A172 (cell line): ENCODE measurements around the gene SS18L1. TPM values are rescaled to one million over a fixed set of nuclear protein-coding genes. Genes with fewer than 3 reads are reported as not detected.

Experiments used
- DNase-seq: peaks from one replicate; pipeline ENCODE4 v3.0.0-alpha.2; 2015; ENCODE audit warnings: low spot score
- total RNA-seq: library from RNA; depleted of rRNA; stranded (reverse); fragments of >200 nt; shearing (Covaris generic); gene quantifications from 2 replicates; pipeline ENCODE4 v1.2.3, GENCODE V29; 2014; rRNA removed

Gene SS18L1
- total RNA-seq, 1 experiment from 2014 or later: 8.5 TPM

DNA sequence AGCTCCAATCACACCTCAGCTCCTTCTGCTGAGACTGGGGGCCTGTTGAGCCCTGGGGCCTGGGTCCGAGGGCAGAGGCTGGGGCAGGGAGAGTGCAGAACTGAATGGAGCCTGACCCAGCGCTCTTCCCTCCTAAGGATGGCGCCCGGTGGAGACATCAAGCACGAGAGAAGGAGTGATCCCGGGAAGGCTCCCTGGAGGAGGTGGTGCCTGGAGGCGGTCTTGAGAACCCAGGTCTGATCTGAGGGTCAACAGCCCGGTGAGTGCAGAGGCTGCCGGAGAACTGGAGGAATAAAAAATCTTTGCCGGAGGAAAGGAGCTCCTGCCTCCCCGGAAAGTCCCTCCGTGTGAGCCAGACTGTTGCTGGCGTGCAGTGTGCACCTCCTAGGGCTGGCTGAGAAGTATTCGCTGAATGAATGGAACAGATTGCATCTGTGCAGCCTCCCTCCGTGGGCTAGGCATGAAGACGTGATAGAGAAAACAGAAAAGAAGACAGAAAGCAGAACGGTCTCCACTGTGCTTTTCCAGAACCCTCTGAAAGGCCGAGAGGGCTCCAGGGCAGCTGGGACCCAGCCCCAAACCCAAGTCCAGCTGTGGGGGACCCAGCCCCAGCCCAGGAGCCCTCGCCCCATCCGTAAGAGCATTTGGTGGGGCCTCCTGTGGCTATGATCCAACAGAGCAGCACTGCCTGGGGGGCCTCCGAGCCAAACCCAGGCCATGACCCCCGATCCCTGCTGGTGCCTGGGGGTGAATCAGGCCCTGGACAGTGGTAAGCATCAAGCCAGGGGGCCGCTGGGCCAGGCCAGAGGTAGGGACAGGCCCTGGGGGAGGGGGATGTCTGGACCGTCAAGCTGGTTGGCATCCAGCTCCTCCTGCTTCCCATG is 83.4 kb downstream of the SS18L1 start:
- no peak for DNase-seq

DNA sequence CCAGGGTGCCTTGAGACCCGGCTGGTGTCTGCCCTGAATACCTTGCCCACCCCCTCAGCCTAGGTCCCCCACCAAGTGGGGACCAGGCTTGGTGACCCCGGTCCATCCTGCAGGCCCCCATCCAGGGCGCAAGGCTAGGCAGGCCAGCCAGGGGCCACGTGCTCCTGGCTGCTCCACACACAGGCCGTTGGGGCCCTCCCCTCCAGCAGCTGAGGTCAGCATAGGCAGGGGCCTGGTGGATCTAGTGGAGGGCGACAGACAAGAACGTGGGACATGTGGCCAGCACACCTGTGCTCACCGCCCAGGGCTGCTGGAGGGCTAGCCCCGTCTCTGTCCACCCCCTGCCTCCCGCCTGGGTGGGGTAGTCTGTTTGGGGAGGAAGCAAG is 84.0 kb downstream of the SS18L1 start:
- DNase-seq: no peak

DNA sequence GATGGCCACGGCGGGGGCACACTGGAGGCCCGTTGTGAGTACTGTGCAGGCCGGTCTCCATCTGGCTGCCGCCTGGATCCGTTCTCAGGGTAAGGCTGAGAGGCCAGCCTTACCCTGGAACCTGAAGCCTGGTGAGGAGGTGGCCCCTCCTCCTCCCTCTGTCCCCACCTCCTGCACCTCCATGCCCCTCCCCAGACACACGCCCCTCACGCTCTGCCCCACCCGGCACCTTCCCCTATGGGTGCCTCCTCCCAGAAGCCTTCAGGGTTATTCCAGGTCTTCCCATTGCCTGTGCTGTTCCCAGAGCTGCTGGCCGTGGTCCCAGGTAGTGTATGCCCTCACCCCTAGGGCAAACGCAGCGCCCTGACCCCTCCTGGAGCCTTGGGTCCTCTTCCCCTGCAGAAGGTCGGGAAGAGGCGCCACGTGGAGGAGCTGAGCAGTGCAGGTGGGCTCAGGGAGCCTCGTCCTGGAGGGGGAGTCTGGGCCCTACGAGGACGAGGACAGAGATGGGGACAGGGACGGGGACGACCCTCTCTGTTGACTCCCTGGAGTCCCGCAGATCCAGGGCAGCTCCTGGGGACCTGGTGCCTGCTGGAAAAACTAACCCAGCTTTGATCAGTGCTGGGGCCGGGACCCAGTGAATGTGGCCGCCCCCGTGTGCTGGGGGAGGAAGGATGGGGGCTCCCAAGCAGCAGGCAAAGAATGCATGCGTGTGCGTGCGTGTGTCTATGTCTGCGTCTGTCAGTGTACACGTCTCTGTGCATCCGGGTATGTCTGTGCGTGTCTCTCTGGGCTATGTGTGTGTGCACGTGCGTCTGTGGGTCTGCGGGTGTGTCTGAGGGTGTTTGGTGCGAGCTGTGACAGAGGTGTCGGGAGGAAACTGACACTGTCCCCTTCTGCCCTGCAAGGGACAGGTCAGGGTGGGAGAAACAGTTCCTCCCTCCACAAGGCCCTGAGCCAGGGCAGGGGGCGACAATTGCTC is 84.7 kb downstream of the SS18L1 start:
- DNase-seq: no peak

DNA sequence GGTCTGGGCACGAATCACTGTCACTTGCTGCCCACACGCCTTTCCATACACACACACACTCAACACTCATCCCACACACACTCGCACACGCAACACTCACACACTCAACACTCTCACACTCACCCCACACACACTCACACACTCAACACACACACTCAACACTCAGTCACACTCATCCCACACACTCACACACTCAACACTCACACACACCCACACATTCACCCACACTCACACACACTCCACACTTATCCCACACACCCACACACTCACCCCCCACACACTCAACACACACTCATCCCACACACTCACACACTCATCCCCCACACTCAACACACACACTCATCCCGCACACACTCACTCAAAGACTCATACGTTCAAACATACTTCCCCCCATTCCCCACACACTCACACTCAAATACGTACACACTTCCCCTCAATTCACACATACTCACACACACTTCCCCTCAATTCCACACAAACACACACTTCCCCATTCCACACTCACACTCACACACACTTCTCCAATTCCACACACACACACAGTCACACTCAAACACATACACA is 85.5 kb downstream of the SS18L1 start:
- DNase-seq: no peak

DNA sequence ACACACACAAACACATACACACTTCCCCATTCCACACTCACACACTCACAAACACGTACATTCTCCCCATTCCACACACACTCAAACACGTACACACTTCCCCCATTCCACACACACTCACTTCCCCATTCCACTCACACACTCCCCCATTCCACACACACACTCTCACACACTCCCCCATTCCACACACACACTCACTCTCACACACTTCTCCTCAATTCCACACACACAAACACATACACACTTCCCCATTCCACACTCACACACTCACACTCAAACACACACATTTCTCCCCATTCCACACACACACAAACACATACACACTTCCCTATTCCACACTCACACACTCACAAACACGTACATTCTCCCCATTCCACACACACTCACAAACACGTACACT is 86.1 kb downstream of the SS18L1 start:
- DNase-seq: no peak

DNA sequence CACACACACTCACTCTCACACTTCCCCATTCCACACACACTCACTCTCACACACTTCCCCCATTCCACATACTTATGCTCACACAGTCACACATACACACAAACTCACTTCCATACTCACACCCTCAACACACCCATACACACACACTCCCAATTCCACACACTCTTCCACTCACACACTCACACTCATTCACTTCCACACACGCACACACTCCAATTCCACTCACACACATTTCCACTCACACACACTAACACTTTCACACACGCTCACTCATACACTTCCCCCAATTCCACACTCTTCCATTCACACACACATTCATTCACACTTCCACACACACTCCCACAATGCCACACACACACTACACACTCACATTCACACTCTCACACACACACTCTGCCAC is 86.7 kb downstream of the SS18L1 start:
- DNase-seq: no peak

DNA sequence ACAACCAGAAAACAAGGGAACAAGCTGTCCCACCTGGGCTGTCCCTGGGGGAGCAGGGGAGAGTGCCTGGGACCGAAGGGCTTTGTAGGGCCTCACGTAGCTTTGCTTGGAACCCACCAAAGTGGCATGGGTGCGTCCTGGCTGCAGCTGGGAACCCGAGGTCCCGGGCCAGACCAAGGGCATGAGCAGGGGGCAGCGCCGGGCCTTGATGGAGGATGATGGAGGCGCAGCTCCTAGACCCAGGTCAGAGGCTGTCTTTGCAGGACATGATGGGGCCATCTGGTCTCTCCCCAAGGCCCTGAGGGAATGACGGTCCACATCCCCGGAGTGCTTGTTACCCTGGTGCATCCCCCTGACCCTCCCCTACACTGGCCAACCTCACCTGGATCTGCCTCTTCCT is 87.1 kb downstream of the SS18L1 start:
- DNase-seq: no peak

DNA sequence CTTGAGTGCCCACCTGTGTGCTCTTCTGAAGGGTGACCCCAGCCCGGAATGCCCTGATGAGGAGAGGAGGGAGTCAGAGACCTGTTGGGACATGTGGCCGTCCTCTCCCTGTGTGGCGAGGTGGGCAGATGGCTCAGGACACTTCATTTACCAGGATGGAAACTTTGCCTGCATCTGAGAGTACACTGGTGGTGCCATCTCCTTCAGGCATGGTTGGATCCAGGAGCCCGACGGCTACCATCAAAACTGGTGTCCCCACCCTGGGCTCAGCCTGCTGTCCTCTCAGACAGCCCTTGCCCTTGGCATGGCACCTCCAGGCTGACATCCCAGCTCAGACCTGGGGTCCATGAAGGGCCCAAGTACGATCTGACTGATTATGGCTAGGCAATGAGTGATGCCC is 87.7 kb downstream of the SS18L1 start:
- DNase-seq: no peak

Other genes with a start within 250 kb of the SS18L1 start
- 5.1 TPM in 2 replicates for gene TAF4, start 77.9 kb upstream of the SS18L1 start, total RNA-seq
- 45.6 and 55.0 TPM in 2 replicates for gene LSM14B, start 21.3 kb upstream of the SS18L1 start, total RNA-seq
- 837 and 1,013 TPM in 2 replicates for gene PSMA7, start 375 bp upstream of the SS18L1 start, total RNA-seq
- 14.9 and 16.1 TPM in 2 replicates for gene MTG2, start 39.3 kb downstream of the SS18L1 start, total RNA-seq
- not detected in 2 replicates for gene HRH3, start 76.5 kb downstream of the SS18L1 start, total RNA-seq
- 20.1 TPM in 2 replicates for gene OSBPL2, start 94.8 kb downstream of the SS18L1 start, total RNA-seq
- gene ADRM1, start 159.2 kb downstream of the SS18L1 start, total RNA-seq: 329 and 402 TPM in 2 replicates
- 63.8 and 81.2 TPM in 2 replicates for gene LAMA5, start 223.5 kb downstream of the SS18L1 start, total RNA-seq
- gene RPS21, start 243.3 kb downstream of the SS18L1 start, total RNA-seq: 2,286 and 2,536 TPM in 2 replicates